Transverse colon (tissue), 4 donors: Measurements from ENCODE around the gene RAB27B. TPM values are rescaled to one million over a fixed set of nuclear protein-coding genes. Genes with fewer than 3 reads are reported as not detected.

Experiments used
- DNase-seq: peaks from one replicate; pipeline ENCODE4 v3.0.0-alpha.2; 2019
- H3K27ac ChIP-seq, 4 donors: fragments of 200-600 bp; sonication (generic); 2 replicates each; pipeline ENCODE4 v1.5.1; 2016 to 2018; ENCODE audit warnings: inconsistent platforms in 4 of 4
- H3K27me3 ChIP-seq: fragments of 200-600 bp; sonication (generic); 2 replicates; pipeline ENCODE4 v1.5.1; 2017; ENCODE audit warnings: inconsistent platforms
- H3K36me3 ChIP-seq, 4 donors: fragments of 200-600 bp; sonication (generic); 2 replicates each; pipeline ENCODE4 v1.5.1; 2017 to 2019; ENCODE audit warnings: inconsistent platforms in 4 of 4
- H3K4me1 ChIP-seq, 4 donors: fragments of 200-600 bp; sonication (generic); 2 replicates each; pipeline ENCODE4 v1.5.1; 2017 to 2020; ENCODE audit warnings: inconsistent platforms in 4 of 4
- H3K4me3 ChIP-seq, 4 donors: fragments of 200-600 bp; sonication (generic); 1 replicate in 1 of 4; 2 replicates in 3 of 4; pipeline versions ENCODE4 v1.5.1 to v1.6.1; 2017 to 2019; ENCODE audit warnings: inconsistent platforms in 4 of 4
- H3K9me3 ChIP-seq, 2 donors: fragments of 200-600 bp; sonication (generic); 2 replicates each; pipeline ENCODE4 v1.5.1; 2017 to 2019; ENCODE audit warnings: inconsistent platforms in 2 of 2
- EP300 ChIP-seq: sonication (generic); formaldehyde crosslinking; IDR thresholded peaks from one replicate; pipeline ENCODE4 v1.6.1; 2017; ENCODE audit warnings: antibody characterized with exemption, low read depth
- POLR2A ChIP-seq: fragments of 450-650 bp; IDR thresholded peaks from one replicate; pipeline ENCODE4 v1.6.1; 2016; ENCODE audit warnings: antibody characterized with exemption, mild to moderate bottlenecking, moderate library complexity
- POLR2AphosphoS5 ChIP-seq, 3 donors: sonication (generic); formaldehyde crosslinking; IDR thresholded peaks; one replicate each; pipeline ENCODE4 v1.6.1; 2016; ENCODE audit warnings: antibody characterized with exemption in 3 of 3
- WGBS, 2 donors: methylation state at CpG; one replicate each; pipeline ENCODE4 v1.1.5; 2018; ENCODE audit warnings: low coverage in 1 of 2; 5-methylcytosine and 5-hydroxymethylcytosine counted together
- in situ Hi-C, 4 donors: fragments of 200-750 bp; cut with MboI; loops; one replicate each; pipeline versions ENCODE4 v1.15.0 to v1.15.1; 2017; ENCODE audit warnings: low sequenced_read_pairs in 3 of 4, low pct_ligation_motif_present in 1 of 4, low pct_unique_long_range_greater_than_20kb in 1 of 4
- intact Hi-C: fragments of 100-400 bp; cut with DNase I; formaldehyde crosslinking; loops from one replicate; pipeline ENCODE4 v1.15.1; 2023; ENCODE audit warnings: low total_unique reads
- total RNA-seq, 4 donors: library from RNA; depleted of rRNA; stranded (reverse); fragments of >200 nt; gene quantifications; one replicate each; pipeline ENCODE4 v1.1.0, GENCODE V29; 2016
- TF ChIP-seq, protein P1 (sequence below), 5 experiments: fragments of 200-600 bp in 3 of 5; fragments of 450-650 bp in 2 of 5; sonication (generic) in 3 of 5; IDR thresholded peaks; 1 replicate in 2 of 5; 2 replicates in 3 of 5; pipeline ENCODE4 v1.5.1; 2016 to 2017; ENCODE audit warnings: antibody characterized with exemption in 5 of 5, inconsistent platforms in 3 of 5, mild to moderate bottlenecking in 2 of 5, moderate library complexity in 1 of 5

RAB27B gene
- total RNA-seq, 4 donors from 2014 or later: 1.2 to 6.0 (median 3.5) TPM

DNA sequence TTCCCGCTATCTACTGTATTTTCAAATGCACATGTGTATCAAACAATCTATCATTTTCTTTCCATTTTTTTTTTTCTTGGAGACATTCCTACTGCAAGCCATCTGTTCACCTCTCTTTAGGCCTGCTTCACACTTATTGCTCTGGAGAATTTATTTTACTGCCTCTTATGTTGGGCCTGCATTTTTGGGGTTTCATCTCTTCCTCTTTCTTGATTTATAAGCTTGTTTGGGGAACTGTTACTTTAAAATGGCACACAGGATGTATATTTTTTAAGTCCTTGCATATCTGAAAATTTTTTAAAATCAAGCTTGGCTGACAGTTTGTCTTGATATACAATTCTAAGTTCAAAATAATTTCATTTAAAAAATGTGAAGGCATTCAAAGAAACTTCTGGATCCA lies 3.5 kb upstream of the RAB27B start:
- Histone ChIP-seq H3K4me1 (peaks cover 0 to 16% (median 8%) of the 10 kb centered on the region in 4 donors), H3K27me3 (no peaks in the 10 kb centered on the region), H3K4me3 (no peak overlapping the region), H3K9me3 (no peaks in the 10 kb centered on the region), H3K36me3 (no peaks in the 10 kb centered on the region), H3K27ac (no peak overlapping the region)
- DNase-seq: no peak
- intact Hi-C loops (no loop called here), in situ Hi-C loops (no loop called here)
- no peak for TF ChIP-seq EP300
- TF ChIP-seq, protein P1, sequence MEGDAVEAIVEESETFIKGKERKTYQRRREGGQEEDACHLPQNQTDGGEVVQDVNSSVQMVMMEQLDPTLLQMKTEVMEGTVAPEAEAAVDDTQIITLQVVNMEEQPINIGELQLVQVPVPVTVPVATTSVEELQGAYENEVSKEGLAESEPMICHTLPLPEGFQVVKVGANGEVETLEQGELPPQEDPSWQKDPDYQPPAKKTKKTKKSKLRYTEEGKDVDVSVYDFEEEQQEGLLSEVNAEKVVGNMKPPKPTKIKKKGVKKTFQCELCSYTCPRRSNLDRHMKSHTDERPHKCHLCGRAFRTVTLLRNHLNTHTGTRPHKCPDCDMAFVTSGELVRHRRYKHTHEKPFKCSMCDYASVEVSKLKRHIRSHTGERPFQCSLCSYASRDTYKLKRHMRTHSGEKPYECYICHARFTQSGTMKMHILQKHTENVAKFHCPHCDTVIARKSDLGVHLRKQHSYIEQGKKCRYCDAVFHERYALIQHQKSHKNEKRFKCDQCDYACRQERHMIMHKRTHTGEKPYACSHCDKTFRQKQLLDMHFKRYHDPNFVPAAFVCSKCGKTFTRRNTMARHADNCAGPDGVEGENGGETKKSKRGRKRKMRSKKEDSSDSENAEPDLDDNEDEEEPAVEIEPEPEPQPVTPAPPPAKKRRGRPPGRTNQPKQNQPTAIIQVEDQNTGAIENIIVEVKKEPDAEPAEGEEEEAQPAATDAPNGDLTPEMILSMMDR (IDR thresholded peaks at IDR 0.05): no peak
- TF ChIP-seq POLR2A: no peak
- TF ChIP-seq POLR2AphosphoS5 (IDR thresholded peaks at IDR 0.05): no peak
- 92 to 100% methylated on average over 1 of the region's 1 CpG for WGBS, 2 donors

GRCh38 chr18:54825601-54826344 lies 2.5 kb upstream of the RAB27B start:
- DNase-seq: no peak
- in situ Hi-C loops (no loop called here), intact Hi-C loops (no loop called here)
- no peak overlapping the region for H3K27ac ChIP-seq
- H3K36me3 ChIP-seq: no peaks in the 10 kb centered on the region
- TF ChIP-seq POLR2A (no peak), EP300 (no peak), POLR2AphosphoS5 (IDR thresholded peaks at IDR 0.05) (no peak)
- TF ChIP-seq, protein P1 (IDR thresholded peaks at IDR 0.05): no peak
- no peaks in the 10 kb centered on the region for H3K9me3 ChIP-seq
- H3K4me3 ChIP-seq: no peak overlapping the region
- H3K4me1 ChIP-seq: peaks cover 0 to 22% (median 8%) of the 10 kb centered on the region in 4 donors
- H3K27me3 ChIP-seq: no peaks in the 10 kb centered on the region
- WGBS, 2 donors: 86 to 94% methylated on average over 2 of the region's 2 CpGs

GRCh38 chr18:54828986-54829385 lies 709 bp downstream of the RAB27B start:
- peak overlapping the region; percentile 69 to 82 (median 79) for H3K27ac ChIP-seq
- no peak for DNase-seq
- H3K27me3 ChIP-seq: no peaks in the 10 kb centered on the region
- in situ Hi-C loops: no loop called here
- WGBS, 2 donors: 21 to 28% methylated on average over 2 of the region's 2 CpGs
- no peaks in the 10 kb centered on the region for H3K36me3 ChIP-seq
- H3K9me3 ChIP-seq: peaks cover 0 to 3% of the 10 kb centered on the region in 2 donors
- peak overlapping the region in 3 of 4 donors; percentile 39 to 66 (median 42) for H3K4me3 ChIP-seq
- H3K4me1 ChIP-seq: peaks cover 0 to 22% (median 8%) of the 10 kb centered on the region in 4 donors
- TF ChIP-seq, protein P1 (IDR thresholded peaks at IDR 0.05): no peak
- TF ChIP-seq EP300: no peak
- TF ChIP-seq POLR2A: no peak
- no peak for TF ChIP-seq POLR2AphosphoS5 (IDR thresholded peaks at IDR 0.05)
- intact Hi-C loops: no loop called here

GRCh38 chr18:54829856-54830255 lies 1.6 kb downstream of the RAB27B start:
- DNase-seq: no peak
- H3K36me3 ChIP-seq: no peaks in the 10 kb centered on the region
- H3K9me3 ChIP-seq: peaks cover 0 to 3% of the 10 kb centered on the region in 2 donors
- no peak for TF ChIP-seq POLR2A
- TF ChIP-seq, protein P1 (IDR thresholded peaks at IDR 0.05): no peak
- TF ChIP-seq POLR2AphosphoS5 (IDR thresholded peaks at IDR 0.05): no peak
- no peak for TF ChIP-seq EP300
- peaks cover 0 to 22% (median 8%) of the 10 kb centered on the region in 4 donors for H3K4me1 ChIP-seq
- intact Hi-C loops: no loop called here
- H3K27ac ChIP-seq: peak overlapping the region in 2 of 4 donors; percentile 82
- H3K4me3 ChIP-seq: no peak overlapping the region
- in situ Hi-C loops: no loop called here
- H3K27me3 ChIP-seq: no peaks in the 10 kb centered on the region
- 37 to 64% methylated on average over 1 of the region's 1 CpG for WGBS, 2 donors
